C4-2B (cell line): ENCODE results near the gene GLT1D1.

Experiments used
- H3K27ac ChIP-seq: fragments of 450-650 bp; 2 replicates; pipeline ENCODE4 v1.5.1; 2017
- CTCF ChIP-seq: fragments of 450-650 bp; conservative IDR thresholded peaks from 2 replicates; pipeline ENCODE4 v1.5.1; 2017; ENCODE audit warnings: mild to moderate bottlenecking
- ZFX ChIP-seq: fragments of 450-650 bp; IDR thresholded peaks from 2 replicates; pipeline ENCODE4 v1.6.1; 2017

The GLT1D1 gene

GRCh38 chr12:128910629-128911028 lies 57.4 kb downstream of the GLT1D1 start:
- no peak overlapping the region for H3K27ac ChIP-seq
- TF ChIP-seq ZFX = no peak
- TF ChIP-seq CTCF = no peak

- TF ChIP-seq ZFX (no peak), CTCF (no peak)
- no peak overlapping the region for H3K27ac ChIP-seq
These were observed 58.6 kb downstream of the GLT1D1 start for GRCh38 chr12:128911861-128912260.

- H3K27ac ChIP-seq = no peak overlapping the region
- TF ChIP-seq CTCF (no peak), ZFX (no peak)
These were observed 61.8 kb downstream of the GLT1D1 start for GRCh38 chr12:128914908-128915563.

- no peak overlapping the region for H3K27ac ChIP-seq
- no peak for TF ChIP-seq ZFX
- no peak for TF ChIP-seq CTCF
These were observed 63.1 kb downstream of the GLT1D1 start for GRCh38 chr12:128916425-128916824.

- TF ChIP-seq ZFX = no peak
- no peak for TF ChIP-seq CTCF
- no peak overlapping the region for H3K27ac ChIP-seq
These were observed 65.4 kb downstream of the GLT1D1 start for GRCh38 chr12:128918481-128919260.

GRCh38 chr12:128920468-128920867 lies 67.2 kb downstream of the GLT1D1 start:
- TF ChIP-seq ZFX (no peak), CTCF (no peak)
- H3K27ac ChIP-seq = no peak overlapping the region

- H3K27ac ChIP-seq = no peak overlapping the region
- TF ChIP-seq CTCF = no peak
- TF ChIP-seq ZFX = no peak
These were observed 75.1 kb downstream of the GLT1D1 start for GRCh38 chr12:128928361-128928760.
